GM12891 (cell line): ENCODE data around the gene TENM4.

Source experiments
- PAX5 ChIP-seq: IDR thresholded peaks from 2 replicates; pipeline ENCODE4 v1.6.1; 2011; ENCODE audit warnings: low read length, moderate library complexity, mild to moderate bottlenecking; ENCODE audit not compliant: insufficient read depth, severe bottlenecking
- POLR2A ChIP-seq: IDR thresholded peaks from 2 replicates; pipeline ENCODE4 v1.6.1; 2011; ENCODE audit warnings: low read depth, low read length, control low read depth
- POLR2AphosphoS5 ChIP-seq: IDR thresholded peaks from 2 replicates; pipeline ENCODE4 v1.6.1; 2011; ENCODE audit warnings: low read depth, low read length, control low read depth
- POU2F2 ChIP-seq: IDR thresholded peaks from 2 replicates; pipeline ENCODE4 v1.6.1; 2011; ENCODE audit warnings: low read depth, mild to moderate bottlenecking, control low read depth, low read length, moderate library complexity
- SPI1 ChIP-seq: IDR thresholded peaks from 2 replicates; pipeline ENCODE4 v1.6.1; 2011; ENCODE audit warnings: low read depth, low read length, control low read depth
- TAF1 ChIP-seq: IDR thresholded peaks from 2 replicates; pipeline ENCODE4 v1.6.1; 2011; ENCODE audit warnings: low read depth, low read length, control low read depth

GRCh38 chr11:78995171-78995570 lies 445.7 kb downstream of the TENM4 start:
- TF ChIP-seq POLR2A (no peak), SPI1 (no peak), POLR2AphosphoS5 (no peak), TAF1 (no peak), POU2F2 (no peak), PAX5 (no peak)
